ENCODE results near the gene POPDC2.

The POPDC2 gene

DNA sequence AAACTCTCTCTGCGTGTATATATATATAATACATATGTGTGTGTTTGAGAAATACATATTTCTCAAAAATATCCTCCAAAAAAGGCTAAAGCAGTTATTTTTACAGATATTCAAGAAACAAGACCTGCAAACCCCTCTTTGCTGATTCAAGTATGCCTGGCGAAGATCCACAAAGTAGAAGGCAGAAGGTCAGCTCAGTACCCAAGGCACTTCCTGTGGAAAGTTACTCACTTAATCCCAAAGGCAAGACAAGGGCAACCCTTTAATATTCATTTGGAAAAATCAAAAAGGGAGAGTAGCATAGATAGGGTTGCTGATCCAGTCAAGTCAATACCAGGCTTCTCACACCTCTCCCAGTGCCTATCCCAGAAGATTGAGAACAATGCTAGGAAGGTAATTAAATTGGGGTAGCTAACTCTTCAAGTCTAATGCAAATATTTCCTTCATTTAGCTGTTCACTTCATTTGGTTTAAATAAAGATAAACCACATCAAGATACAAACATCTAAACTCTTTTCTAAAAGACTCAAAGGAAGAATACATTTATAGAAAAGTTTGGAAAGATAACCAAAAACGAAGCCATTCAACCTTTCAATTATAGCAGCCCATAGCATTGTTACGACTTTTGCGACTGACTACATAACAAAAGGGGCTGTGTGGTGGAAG, 9.6 kb upstream of the POPDC2 start:
- no peak for DNase-seq

DNA sequence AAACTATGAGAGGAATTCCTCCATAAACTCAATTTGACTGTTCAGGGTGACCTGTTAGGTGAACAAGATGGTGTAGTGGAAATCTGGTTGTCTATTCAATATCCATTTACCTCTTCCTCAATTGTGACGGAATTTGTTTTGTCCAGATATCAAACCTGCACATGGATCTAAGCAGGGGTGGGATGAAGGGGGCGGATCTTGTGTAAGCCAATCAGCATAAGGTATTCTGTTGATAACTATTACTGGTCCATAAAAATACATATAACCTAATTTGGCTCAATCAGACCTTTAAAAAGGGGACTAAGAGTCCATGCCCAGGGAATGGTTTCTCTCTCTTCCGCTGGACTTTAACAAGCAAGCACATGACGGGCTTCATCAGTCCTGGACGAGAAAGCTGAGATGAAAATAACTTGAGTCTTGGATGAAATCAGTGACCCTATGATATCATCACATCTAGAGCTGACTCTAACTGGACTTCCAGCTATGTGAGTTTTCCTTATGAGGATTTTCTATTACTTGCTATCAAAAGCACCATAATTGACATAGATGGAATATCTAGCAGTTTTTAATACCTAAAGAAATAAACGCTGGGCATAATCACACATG, 5.7 kb upstream of the POPDC2 start:
- no peak for DNase-seq

DNA sequence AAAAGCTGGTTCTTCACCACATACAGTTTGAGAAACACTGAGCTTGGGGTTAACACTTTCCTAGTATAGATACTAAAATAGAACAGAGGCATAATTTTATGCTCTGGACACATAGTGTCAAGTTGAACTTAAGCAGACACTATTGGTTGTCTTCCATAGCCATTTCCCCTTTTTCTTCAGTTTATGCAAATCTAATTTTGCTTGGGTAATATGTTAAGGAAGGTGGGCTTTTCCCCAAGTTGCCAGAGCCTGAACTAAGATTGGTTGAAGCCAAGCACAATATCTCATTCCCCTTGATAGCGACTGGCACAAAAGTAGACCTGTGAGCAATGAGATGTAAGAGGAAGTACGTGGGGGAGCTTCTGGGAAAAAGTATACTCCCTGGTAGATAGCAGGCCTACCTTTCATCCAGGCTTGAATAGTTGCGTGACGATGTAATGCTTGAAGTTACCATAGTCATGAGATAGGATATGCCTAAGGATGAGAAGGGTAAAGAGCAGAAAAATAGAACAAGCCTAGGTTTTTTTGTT, 4.5 kb upstream of the POPDC2 start:
- no peak for DNase-seq

DNA sequence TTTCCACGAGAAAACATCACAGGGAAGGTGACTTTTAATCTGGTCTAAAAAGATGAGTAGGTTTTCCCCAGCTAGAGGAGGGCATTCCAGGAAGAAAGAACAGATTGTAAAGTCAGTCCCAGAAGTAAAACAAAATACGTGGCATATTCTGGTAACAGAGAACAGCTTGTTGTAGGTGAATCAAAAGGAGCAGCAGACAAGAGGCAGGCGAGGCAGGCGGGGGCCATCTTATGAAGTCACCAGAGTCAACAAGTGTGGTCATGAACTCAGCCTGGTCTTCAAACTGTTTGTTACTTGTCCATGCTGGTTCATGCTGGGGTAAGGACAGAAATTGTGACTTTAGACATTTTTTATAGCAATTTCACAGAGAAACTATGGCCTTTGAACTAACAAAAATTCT, 4.0 kb upstream of the POPDC2 start:
- no peak for DNase-seq

DNA sequence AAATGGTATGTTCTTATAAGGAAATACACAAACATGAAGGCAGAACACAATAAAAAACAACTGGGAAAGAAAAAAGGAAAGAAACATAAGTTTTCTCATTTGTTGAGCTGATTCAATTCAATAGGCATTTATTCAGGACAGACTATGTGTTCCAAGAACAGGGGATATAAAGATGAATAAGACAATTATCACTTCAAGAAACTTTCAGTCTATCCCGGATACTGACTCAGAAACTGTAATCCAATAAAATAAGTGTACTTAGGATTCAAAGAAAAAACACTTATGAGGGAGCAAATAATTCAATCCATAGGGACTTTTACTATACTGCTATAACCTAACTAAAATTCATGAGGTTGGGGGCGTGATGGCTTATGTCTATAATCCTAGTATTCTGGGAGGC, 3.5 kb upstream of the POPDC2 start:
- DNase-seq: no peak

DNA sequence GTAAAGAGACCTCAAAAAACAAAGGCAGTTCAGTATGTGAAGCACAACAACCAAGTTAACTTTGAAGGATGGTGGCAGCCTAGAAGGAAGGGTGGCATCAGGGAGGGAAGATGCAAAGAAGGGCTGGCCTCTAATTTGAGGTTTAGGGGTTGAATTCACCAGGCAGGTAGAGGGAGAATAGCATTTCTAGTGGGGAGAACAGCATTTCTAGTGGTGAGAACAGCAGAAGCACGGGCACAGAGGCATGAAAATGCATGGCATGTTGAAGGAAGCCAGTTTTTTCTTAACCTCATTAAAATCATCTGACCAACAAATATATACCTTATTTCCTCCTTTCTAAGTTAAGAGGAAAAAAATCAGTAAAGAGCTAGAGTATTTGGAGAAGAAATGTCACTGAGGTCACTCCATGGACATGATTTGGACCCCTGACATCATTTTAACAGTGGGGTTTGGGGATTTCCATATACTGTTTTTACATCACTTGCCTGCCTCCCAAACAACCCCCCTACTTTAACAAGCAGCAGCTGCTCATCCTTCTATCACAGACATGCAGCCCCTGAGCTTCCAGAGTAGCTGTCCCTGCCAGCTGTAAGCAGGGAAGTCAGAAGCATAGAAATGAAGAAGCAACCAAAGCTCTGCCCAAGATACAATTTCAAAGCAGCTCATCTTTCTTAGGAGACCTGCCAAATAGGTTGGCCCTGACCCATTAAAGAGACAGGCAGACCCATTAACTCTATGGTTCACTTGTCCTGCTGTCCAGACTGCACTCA, 2.4 kb upstream of the POPDC2 start:
- DNase-seq: no peak

DNA sequence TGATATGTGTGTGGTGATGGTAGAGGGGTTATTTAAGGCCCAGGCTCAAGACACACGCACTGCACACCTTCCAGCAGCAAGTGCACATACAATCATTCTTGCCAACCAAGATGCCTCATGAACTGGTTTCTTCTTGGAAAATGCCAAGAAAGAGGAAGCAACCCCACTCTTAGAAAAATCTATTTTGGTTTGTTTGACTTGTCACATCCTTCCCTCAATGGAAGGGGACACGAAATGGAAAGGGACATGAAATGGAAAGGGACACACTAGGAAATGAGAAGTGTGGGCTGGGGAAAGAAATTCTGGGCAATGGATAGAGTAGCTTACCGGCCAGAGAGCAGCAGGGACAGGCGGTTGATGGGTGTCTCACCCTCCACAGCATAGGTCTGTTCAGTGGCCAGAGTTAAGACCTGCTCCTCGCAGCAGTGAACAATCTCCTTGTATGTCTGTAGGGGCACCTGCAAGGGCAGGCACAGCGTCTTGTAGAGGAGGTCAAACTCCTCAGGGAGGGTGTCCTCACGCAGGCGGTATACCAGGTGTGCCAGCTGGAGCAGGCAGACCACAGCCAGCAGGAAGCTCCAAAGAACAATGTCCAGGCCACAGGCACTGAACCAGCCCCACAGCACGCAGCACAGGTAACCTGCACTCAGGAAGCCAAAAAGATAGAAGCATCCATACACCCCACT, 640 bp downstream of the POPDC2 start:
- no peak for DNase-seq

DNA sequence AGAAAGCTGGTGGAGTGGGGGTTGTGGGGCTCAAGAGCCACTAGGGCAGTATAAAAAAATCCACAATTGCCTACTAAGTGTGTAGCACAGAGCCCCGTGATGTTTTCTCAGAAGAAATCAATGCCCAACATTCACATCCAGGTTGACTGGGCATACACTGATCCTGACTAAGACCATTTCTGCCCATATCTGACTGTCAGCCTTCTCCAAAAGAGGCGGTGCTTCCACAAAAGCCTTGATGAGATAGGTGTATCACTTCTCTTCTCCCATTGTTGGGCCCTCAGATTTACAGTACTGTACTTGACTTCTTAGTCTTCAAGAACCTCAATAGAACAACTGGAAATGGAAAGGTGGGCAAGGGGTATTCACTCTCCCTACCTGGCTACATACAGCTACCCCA, 1.4 kb downstream of the POPDC2 start:
- DNase-seq: no peak

DNA sequence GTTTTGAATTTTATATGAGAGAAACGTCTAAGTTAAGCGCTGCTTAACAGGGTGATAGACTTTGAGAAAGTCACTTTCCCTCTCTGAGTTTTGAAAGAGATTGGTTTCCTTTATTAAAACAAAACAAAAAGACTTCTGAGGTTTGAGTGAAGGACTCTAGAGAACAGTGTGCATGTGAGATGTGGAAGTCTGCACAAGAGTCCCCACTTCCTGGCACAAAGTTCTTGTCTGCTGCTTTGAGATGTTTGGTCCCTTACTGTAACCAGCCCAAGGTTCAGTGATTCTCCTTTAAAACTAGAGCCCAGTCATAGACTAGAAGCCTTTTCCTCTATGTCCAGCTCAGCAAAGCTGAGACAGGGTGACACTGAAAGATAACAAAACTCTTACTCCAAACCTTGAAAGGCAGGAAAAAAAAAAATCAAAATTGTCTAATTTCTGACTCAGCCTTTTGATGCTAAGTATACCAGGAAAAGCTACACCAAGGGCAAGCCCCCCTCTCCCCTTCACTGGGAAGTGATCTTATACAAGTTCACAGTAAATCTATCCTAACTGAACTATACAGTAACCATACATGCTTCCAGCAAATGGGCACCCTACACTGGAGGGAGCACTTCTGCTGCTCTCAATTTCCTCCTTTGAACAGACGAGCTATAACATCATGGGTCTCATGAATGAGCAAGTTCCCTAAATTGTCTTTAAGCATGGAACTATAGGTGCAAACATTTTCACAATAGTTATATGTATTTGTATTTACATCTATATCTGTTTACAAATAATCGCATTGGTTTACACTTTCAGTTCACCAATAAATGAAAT, 2.3 kb downstream of the POPDC2 start:
- no peak for DNase-seq

DNA sequence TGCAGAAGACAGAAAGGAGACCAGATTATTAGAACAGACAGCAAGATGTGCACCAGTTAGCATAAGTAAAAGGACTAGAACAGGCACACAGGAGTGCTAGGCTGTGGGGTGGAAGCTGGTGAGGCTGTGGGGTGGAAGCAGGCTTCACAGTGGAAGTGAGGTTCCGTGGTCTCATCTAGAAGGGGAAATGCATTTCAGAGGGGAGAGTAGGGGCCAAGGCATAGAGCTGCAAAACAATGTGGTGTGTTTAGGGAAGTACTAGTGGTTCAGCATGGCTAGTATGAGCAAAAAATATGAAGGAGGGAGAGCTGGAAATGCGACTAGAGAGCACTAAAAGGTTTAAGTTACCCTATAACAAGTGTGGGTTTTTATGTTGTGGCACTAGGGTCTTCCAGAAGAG, 6.5 kb downstream of the POPDC2 start:
- no peak for DNase-seq

DNA sequence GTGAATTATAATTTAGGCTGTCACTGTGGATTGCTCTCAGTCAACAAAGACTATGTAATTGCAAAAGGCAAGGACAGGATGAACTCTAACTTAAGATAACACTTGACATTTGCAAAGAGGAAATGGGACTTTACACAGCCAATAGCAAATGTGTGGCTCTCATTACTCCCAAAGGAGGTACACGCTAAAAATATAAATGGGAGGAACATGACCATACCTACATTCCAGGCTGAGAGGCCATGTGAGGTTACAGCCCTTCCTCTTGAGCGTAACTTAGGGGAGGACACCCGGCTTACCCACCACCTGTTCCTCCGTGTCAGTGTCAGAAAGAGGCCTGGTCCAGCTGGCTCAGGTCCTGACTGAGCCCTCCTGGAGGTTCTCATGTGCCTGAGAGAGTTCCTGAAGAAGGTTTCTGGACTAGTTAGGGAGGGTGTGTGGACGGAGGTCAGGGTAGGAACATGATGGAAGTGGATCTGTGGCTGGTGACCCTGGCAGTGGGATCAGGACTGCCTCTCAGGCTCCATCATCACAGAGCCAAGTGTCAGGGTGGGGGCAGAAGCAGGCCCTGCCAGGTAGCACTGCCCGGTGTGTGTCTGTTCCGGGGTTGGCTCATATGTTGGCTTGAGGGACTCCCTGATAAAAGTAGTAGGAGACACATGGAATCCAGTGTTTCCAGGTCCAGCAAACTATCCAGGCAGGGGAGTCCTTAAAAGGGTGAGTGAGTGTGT, 7.9 kb downstream of the POPDC2 start:
- DNase-seq: no peak

DNA sequence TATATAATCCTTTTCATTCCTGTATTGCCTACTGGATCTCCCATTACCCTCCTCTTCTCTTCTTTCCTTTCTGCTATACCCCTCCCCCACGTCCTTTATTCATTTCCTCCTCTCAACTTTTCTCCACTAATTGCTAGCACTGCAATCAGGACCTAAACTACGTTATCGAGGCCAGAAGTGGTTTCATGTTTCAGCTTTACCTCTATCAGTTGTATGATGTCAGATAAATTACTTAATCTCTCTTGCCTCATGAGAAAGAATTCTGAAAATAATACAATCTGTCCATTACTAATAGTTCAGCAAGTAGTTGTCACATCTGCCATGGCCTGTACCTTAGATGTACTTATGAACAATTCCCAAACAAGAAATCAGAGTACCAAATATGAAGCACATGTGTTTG, 10.6 kb downstream of the POPDC2 start:
- no peak for DNase-seq

DNA sequence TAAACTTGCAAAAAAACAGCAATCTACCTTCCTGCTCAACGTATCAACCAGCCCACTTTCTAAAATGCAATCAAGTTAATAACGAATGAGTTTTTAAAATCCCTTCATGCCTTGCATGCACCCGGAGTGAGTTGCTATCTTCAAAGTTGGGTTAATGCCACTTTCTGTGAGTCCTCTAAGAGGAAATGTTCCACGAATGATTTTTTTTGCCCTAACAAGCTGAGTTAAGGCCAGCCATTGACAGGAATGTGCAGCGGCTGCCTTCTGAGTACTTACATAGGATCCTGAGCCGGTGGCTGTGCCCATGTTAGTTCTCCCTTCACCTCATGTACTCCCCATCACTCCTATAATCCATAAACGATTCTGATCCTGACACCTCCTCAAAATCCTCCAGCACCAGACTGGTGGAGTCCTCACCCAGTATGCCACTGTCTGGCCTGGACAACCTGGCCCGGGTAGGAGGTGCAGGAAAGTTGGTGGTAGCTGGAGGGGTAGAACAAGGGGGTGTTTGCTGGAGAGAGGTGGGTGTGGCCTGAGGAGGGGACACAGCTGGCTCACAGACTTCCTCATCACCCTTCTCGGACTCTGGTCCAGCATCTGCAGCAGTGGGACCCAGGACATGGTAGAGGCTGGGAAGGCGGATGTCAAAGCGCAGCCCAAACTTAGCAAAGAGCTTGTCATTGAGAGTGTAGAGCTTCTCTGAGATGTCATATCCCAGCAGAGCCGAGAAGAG, 12.4 kb downstream of the POPDC2 start:
- no peak for DNase-seq

DNA sequence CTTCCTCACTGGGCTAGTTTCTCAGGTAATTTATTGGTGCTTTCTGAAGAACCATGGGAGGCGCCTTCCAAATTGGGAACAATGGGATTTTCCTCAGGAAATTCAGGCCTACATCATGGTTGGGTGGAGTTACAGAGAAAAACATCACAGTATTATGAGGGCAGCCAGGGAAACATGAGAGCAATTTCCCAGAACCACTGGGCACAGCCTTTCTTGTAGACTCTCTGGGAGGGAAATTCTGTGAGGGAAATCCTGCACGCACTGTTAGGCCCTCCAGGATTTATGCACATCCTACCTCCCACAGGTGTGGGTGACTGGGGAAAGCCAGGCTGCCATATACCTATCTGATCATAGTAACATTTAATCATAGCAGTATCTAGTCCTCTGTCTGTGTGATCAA, 13.2 kb downstream of the POPDC2 start:
- DNase-seq: no peak

DNA sequence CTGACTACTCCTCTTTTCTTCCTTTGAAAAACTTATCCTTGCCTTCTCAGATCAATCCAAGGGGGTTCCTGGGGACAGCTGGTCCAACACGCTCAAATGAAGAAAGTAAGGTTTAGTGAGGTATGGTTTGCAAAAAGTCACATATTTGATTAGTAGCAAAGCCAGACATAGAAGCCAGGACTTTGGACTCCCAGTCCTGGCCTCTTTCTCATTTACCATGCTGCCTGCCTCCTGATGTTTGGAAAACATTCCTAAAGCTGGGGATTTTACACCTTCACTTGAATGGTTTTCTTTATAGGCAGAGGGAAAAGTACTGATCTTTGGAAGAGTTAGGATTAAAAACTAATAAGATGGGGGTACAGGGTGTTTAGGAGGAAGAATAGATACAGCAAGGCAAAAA, 14.6 kb downstream of the POPDC2 start:
- DNase-seq: no peak

DNA sequence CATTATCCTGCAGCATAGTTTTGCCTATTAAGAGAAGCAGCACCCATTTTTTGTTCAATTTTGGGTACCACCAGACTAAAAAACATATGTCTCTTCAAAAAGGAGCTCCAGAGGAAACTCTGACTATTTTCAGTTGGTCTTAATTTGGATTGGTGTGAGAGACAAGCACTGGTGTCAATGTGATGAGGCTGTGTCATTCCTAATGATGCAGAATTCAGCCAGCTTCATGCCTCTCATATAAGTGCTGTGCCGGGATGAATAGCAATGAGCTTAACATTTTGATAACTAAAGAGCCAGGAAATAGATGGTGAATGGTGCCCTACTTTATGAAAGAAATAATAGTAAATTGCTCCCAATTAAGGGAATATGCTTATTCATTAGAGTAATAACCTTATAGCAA, 15.9 kb downstream of the POPDC2 start:
- DNase-seq: no peak

DNA sequence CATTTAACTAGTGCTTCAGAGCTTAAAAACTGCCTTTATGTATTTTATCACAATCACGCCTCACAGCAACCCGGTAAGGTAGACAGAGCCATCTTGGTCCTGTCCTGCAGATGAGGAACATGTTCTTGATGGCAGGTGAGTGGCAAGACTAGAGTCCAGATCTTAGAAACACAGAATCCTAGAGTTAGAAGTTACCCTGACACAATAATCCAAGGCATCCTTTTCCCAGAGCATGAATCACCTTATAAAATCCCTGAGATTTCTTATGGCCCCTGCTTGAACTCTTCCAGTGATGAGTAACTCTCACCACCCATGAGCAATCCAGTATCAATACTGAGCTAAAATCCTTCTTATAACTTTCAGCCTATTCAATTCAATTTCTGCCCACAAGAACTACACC, 16.9 kb downstream of the POPDC2 start:
- no peak for DNase-seq

DNA sequence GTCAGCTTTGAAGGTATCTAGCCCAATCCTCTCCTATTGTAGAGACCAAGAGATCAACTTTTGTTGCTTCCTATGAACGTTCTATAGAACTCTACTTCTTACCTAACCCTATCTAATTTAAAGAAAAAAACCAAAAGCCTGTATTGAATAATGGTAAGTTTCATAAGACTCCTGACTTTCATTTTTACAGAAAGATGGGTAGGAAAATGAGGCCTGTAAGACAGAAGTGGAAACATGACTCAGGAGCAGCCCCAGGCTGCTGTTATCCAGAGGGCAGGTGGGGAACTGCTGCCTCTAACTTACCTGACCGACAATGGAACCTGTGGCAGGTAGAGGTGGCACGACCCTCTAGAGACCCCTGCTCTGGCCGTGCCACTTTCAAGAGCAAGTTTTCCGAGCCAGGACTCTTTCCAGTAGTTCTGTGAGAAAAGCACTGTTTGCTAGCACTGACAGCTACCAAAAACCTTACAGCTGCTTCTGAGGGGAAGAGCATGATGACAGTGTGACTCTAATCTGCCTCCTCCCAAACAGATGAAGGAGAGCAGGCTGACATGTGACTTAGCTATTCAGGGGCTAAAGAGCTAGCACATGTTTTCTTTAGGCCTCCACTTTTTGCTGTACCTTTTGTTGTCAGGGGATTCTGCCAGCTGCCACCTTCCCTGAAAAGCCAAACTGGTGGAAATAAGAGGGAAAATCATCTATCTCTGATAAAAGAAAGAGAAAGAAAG, 17.5 kb downstream of the POPDC2 start:
- no peak for DNase-seq

DNA sequence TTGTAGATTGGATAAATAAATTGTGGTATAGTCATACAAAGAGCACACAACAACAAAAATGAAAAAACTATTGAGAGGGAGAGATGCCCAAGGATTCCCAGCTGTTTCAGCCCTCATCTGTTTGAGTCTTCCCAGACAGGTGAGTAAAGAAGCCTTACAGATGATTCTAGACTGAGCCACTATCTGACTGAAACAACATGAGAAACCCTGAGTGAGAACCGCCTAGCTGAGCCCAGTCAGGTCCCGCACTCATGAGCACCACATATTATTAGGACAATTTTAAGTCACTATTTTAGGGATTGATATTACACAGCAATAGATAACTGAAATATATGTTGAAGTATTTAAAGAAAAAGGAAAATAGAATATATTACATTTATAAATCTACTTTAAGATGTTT, 19.0 kb downstream of the POPDC2 start:
- no peak for DNase-seq

All from central memory CD4-positive, alpha-beta T cell (primary cell).